Mononuclear cell (primary cell): ENCODE measurements around the gene GLMP. TPM values are rescaled to one million over a fixed set of nuclear protein-coding genes. Genes with fewer than 3 reads are reported as not detected.

Experiments used
- H3K27me3 ChIP-seq: 2 replicates; pipeline ENCODE4 v1.6.0; 2011; ENCODE audit warnings: low read length, control low read depth; ENCODE audit not compliant: insufficient read depth
- H3K4me1 ChIP-seq: 2 replicates; pipeline ENCODE4 v1.5.1; 2011; ENCODE audit warnings: mild to moderate bottlenecking, low read length, control low read depth; ENCODE audit not compliant: insufficient read depth
- H3K4me3 ChIP-seq: 2 replicates; pipeline ENCODE4 v1.5.1; 2011; ENCODE audit warnings: mild to moderate bottlenecking, low read length, moderate library complexity
- H3K9me3 ChIP-seq: 2 replicates; pipeline ENCODE4 v1.5.1; 2011; ENCODE audit warnings: low read depth, mild to moderate bottlenecking, control low read depth, low read length
- total RNA-seq: library from RNA; depleted of rRNA; stranded (reverse); fragments of >200 nt; gene quantifications from one replicate; pipeline ENCODE4 v1.2.3, GENCODE V29; 2012

Gene GLMP
- total RNA-seq, 1 donor: 16.5 TPM

- Histone ChIP-seq H3K27me3 (peaks cover 8% of the 10 kb centered on the region), H3K4me1 (peaks cover 17% of the 10 kb centered on the region), H3K9me3 (no peaks in the 10 kb centered on the region), H3K4me3 (no peak within 1 kb of the TSS)
Measured at GRCh38 chr1:156247460-156248322, 47.8 kb downstream of the GLMP start, which contains the start of gene PAQR6. TSS of gene PAQR6 (minus strand) at chr1:156248056. CDS start at chr1:156246731, 1,325 bp downstream.

DNA sequence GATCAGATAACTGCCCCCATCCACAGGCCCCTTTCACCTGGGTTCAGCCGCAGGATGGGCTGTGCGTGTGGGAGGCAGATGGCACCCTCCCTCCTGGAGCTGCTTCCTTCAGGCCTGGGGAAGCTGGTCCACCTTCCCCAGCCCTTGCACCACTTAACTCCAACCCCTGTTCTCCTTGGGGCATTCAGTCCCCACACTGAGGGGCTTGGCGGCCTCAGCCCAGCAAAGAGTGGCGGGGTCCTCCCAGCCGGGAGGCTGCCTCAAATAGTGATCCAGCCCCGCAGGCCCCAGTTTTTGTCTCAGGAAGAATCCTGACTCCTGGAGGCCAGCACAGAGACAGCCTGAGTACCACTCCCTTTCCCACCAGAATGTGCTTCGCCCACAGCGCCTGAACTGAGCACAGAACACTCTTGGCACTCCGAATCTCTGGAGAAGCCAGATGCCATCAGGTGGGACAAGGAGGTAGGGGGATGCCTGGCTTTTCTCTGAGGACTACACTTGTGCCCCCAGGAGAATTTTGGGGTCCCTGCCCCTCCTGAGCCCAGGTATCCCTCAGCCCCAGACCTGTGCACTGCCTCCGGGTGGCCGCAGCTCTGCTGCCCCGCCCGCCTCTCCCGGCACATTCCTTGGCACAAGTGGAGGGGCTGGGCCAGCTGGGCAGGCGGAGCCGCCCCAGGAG, 48.6 kb downstream of the GLMP start:
- peaks cover 17% of the 10 kb centered on the region for H3K4me1 ChIP-seq
- peaks cover 8% of the 10 kb centered on the region for H3K27me3 ChIP-seq
- no peaks in the 10 kb centered on the region for H3K9me3 ChIP-seq
- no peak overlapping the region for H3K4me3 ChIP-seq

- Histone ChIP-seq H3K9me3 (no peaks in the 10 kb centered on the region), H3K27me3 (peaks cover 8% of the 10 kb centered on the region), H3K4me1 (peaks cover 17% of the 10 kb centered on the region), H3K4me3 (no peak overlapping the region)
Measured at GRCh38 chr1:156246241-156246780, 49.2 kb downstream of the GLMP start.

- H3K4me1 ChIP-seq: peaks cover 17% of the 10 kb centered on the region
- H3K4me3 ChIP-seq: peak overlapping the region; percentile 6
- peaks cover 8% of the 10 kb centered on the region for H3K27me3 ChIP-seq
- H3K9me3 ChIP-seq: no peaks in the 10 kb centered on the region
Measured at GRCh38 chr1:156245451-156246232, 49.8 kb downstream of the GLMP start.

GRCh38 chr1:156244712-156245111, 50.8 kb downstream of the GLMP start:
- Histone ChIP-seq H3K4me3 (no peak overlapping the region), H3K27me3 (peaks cover 8% of the 10 kb centered on the region), H3K9me3 (no peaks in the 10 kb centered on the region), H3K4me1 (peaks cover 17% of the 10 kb centered on the region)

- Histone ChIP-seq H3K4me3 (no peak overlapping the region), H3K4me1 (peaks cover 17% of the 10 kb centered on the region), H3K9me3 (no peaks in the 10 kb centered on the region), H3K27me3 (peaks cover 8% of the 10 kb centered on the region)
Measured at GRCh38 chr1:156244126-156244525, 51.4 kb downstream of the GLMP start.

- Histone ChIP-seq H3K9me3 (no peaks in the 10 kb centered on the region), H3K4me1 (peaks cover 17% of the 10 kb centered on the region), H3K27me3 (peaks cover 8% of the 10 kb centered on the region), H3K4me3 (no peak overlapping the region)
Measured at GRCh38 chr1:156242738-156243137, 52.7 kb downstream of the GLMP start.

Other genes starting within 250 kb of the GLMP start
- 7.1 TPM for gene UBQLN4, start 241.9 kb downstream of the GLMP start, total RNA-seq
- gene LAMTOR2, start 240.9 kb downstream of the GLMP start, total RNA-seq: 16.6 TPM
- 0.21 TPM for gene RAB25, start 234.5 kb downstream of the GLMP start, total RNA-seq
- not detected for gene MEX3A, start 213.2 kb downstream of the GLMP start, total RNA-seq
- gene LMNA, start 181.0 kb downstream of the GLMP start, total RNA-seq: 110 TPM
- 30.4 TPM for gene SEMA4A, start 142.1 kb downstream of the GLMP start, total RNA-seq
- 12.7 TPM for gene SLC25A44, start 101.6 kb downstream of the GLMP start, total RNA-seq
- gene PMF1, start 82.7 kb downstream of the GLMP start, total RNA-seq: 59.0 TPM
- gene BGLAP, start 53.5 kb downstream of the GLMP start, total RNA-seq: 0.31 TPM
- gene PAQR6, start 47.6 kb downstream of the GLMP start, total RNA-seq: 0.94 TPM
- gene SMG5, start 12.9 kb downstream of the GLMP start, total RNA-seq: 38.8 TPM
- gene TMEM79, start 11.4 kb downstream of the GLMP start, total RNA-seq: 0.42 TPM
- not detected for gene VHLL, start 3.6 kb upstream of the GLMP start, total RNA-seq
- gene CCT3, start 42.6 kb upstream of the GLMP start, total RNA-seq: 119 TPM
- not detected for gene TSACC, start 42.8 kb upstream of the GLMP start, total RNA-seq
- not detected for gene RHBG, start 73.5 kb upstream of the GLMP start, total RNA-seq
- gene MEF2D, start 205.1 kb upstream of the GLMP start, total RNA-seq: 52.7 TPM